T-helper 1 cell (primary cell): Measurements from ENCODE around the gene CREB3L1.

ENCODE experiments used
- DNase-seq, 5 donors: peaks; one replicate each; pipeline ENCODE4 v3.0.0-alpha.2; 2012 to 2020

CREB3L1 gene

DNA sequence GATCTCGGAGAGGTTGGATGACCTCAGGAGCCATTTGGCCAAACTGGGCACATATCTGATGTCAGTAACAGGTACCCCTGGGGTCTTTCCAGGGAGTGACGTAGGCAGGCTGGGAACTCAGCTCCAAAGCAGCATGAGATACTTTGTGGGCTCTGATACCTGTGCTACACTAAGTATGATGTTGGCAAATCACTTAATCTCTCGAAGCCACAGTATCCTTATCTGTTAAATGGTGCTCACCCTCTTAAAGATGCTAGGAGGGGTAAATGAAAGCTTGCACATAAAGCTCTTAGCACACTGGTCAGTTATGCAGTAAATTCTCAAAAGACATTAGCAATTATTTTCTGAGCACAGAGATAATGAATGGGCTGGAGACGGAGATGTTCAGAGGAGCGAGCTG, 52.7 kb downstream of the CREB3L1 start:
- DNase-seq: no peak

DNA sequence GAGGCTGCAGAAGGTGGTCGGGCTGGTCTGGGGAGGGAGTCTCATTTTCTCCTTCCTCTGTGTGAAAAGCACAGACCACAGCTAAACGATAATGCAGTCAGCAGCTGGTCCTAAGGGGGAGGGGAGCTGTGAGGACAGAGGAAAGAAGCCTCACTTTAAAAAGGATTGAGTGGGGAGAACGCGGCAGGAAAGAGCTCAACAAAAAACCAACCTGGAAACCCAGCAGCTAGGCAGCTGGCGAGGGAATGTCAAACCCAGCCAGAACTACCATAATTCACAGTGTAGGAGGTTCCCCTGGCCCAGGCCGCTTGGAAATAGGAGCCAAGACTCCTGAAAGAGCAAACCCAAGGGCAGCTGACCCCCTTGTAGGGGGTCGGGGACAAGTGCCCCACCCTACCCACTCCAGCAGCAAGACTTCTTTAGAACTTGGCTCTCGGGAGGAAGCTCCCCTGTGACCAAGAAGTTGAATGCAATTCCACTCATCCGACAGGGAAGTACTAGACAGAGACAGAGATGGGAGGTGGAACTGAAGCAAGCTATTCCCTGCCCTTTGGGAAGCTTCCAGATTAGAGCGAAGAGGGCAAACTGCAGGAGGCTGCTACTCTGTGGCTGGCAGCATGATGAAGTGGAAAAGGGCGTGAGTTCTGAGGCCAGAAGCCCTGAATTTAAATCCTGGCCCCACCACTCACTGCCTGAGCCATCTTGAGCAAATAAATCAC, 53.3 kb downstream of the CREB3L1 start:
- no peak for DNase-seq

DNA sequence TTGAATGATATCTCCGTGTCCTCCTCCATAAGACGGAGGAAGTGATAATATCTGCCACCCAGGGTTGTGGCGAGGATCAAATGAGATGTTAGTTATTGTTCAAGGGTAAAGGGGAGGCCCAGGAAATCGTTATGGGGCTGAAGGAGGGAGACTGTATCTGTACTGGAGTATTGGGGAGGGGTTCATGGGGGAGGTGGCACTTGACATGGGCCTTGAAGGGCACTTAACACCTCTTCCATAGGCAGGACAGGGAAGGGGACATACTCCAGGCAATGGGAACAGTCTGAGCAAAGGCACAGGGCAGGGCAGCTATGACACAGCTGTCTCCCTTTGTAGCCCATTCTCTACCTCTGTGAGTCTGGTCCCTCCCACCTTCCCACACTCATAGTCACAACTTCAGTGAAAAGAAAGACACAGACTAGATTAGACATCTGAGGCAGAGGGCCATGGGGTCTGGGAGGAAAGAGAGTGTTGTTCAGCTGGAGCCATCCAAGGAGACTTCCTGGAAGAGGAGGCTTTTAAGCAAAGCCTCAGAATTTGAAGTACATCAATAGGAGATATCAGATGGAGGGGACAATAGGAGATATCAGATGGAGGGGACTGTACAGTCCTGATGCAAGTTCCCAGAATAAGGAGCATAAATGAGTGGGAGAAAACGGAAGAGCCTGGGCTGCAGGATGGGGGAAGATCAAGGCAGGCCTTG, 54.0 kb downstream of the CREB3L1 start:
- peak in 3 of 5 donors; percentile 34 to 59 (median 34) for DNase-seq

DNA sequence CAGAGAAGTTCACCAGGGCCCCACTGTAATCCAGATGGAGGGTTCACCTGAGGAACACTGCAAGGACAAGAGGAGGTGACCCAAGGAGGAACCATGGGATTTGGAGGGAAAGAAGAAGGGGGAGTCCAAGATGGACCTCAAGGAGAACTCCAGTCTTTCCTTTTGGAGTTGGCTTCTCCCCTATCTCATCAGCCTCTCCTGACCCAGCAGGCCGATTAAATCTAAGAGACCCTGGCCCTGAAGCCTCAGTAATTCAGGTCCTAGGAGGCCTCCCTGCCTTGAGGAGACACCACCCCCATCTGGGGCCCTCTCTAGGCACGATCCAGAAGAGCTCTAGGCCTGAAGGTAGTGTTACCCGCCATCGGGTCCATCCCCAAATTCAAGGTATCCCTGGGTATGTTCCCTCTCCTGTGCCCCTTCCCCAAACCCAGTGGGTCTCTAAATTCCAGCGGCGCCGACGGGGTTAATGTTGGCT, 54.7 kb downstream of the CREB3L1 start:
- no peak for DNase-seq

DNA sequence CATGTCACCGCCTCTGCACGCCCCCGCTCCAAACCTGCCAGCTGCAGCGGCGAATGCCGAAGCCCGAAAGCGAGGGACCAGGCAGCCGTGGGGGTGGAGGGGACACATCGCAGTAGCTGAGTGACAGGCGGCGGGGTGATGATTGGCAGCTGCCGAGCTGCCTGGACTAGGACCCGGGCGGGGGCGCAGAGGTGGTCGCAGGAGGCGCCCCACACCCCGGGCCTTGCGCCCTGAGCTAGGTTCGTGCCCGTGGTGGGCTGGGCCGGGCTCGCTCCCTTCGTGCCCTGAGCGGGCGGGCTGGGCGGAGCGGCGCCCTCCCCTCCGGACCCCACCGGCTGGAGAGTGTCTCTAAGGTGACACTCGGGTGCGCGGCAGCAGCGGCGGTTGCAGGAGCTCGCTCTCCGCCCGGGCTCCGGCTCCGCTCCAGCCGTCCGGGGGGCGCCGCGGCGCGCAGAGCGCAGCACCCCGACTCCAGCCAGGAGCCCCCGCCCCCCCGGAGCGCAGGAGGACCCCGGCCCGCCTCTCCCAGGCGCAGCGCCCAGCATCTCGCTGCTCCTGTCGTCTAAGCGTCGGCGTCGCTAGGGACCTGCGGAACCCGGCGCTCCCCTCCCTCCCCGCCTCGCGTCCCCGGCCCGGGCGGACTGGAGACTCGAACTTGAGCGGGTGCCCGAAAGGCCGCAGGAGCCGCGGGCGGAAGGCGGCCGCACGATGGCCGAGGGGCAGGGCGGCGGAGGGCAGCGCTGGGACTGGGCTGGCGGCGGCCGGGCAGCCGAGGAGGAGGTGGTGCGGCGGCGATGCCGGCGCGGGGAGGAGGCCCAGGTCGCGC, 55.3 kb downstream of the CREB3L1 start:
- peak in 1 of 5 donors; percentile 24 for DNase-seq

DNA sequence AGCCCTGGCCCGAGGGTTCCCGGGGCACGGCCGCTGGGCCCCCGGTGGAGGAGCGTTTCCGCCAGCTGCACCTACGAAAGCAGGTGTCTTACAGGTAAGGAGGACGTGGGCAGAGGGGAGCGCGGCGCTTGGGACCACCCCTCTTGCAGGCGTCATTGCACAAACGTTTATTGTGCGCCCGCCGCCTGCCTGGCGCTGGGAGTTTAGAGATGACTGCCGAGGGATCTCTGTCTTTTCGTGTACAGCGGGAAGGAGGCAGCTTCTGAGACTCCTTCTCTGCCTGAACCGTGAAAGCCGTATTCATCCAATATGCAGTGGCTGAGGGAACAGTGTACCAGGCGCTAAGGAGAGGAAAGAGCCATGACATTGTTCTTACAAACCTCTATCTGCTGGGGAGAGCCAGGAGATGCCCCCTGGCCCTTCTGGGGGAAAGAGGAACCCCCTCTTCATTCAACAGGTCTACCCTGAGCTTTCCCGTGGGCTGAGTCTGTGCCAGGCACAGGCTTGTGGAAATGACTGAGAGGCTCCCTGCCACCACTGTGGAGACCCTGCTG, 56.0 kb downstream of the CREB3L1 start:
- peak in 1 of 5 donors; percentile 15 for DNase-seq

DNA sequence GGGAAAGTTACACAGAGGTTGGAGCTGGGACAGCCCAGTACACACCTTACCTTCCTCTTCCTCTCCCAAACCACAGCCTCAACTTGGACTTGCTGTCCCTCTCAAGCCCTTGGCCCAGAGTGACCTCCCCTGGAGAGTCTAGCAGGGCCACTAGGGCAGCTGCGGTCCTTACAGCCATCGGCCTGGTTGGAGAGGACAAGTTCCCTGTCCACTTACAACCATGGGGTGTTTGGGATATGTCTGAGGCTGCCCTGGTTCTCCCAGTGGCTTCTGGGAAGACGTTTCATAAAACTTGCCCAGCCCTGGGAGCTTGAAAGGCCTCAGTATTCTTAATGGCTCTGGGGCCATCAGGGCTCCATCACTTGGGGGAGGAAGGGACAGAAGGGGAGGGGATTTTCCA, 56.7 kb downstream of the CREB3L1 start:
- no peak for DNase-seq

DNA sequence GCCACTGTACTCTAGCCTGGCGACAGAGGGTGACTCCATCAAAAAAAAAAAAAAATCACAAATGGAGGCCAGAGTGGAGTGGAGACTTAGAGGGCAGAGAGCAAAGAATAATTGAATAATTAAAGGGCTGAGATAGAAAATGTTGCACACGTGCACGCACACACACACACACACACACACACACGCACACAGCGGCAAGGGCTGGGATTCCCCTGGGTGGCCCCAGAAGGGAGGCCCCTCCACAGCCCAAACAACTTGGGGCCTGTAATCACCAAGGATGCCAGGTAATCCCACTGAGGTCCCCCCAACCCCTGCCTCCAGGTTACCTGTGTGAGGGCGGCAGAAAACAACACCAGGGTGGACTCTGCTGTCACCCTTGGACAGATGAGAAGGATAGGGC, 57.8 kb downstream of the CREB3L1 start:
- DNase-seq: no peak

DNA sequence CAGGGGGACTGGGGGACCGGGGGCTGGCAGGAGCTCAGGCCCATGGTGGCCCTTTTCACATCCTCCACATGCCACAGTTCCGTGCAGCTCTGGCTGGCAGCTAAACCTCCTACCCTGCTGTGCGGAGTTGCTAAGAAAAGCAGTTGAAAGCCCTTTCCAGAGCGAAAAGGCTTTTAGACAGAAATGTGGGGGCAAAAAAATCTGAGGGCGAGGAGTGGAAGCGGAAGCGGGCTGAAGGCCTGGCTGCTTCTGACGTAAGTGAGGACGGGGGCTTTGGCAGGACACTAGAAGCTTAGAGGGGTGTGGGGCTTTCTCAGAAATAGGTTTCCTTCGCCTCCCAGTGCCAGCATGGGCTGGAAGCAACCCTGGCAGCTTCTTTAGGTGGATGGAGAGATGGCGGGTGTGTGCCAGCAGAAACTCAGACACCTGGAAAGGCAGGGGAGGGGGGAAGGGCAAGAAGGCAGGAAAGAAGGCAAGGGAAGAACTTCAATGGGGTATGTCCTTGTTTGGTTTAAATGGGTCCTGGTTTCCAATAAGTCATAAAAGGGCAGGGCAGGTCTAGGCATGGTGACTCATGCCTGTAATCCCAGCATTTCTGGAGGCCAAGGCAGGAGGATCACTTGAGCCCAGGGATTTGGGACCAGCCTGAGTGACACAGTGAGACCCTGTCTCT, 58.6 kb downstream of the CREB3L1 start:
- DNase-seq: no peak

DNA sequence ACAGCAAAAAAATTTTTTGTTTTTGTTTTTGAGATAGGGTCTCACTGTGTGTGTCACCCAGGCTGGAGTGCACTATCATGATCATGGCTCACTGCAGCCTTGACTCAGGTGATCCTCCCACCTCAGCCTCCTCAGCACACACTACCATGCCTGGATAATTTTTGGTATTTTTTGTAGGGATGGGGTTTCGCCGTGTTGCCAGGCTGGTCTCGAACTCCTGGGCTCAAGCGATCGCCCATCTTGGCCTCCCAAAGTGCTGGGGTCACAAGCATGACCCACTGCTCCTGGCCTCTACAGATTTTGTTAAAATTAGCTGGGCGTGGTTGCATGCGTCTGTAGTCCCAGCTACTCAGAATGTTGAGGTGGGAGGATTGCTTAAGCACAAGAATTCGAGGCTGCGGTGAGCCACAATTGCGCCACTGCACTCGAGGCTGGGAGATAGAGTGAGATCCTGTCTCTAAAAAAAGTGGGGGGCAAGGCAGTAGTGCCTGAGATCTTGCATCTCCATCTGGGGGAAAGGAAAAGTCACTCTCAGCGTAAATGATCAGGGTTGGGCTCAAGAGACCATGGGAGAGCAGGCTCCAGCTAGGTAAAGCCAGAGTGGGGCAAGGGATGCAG, 59.2 kb downstream of the CREB3L1 start:
- no peak for DNase-seq

DNA sequence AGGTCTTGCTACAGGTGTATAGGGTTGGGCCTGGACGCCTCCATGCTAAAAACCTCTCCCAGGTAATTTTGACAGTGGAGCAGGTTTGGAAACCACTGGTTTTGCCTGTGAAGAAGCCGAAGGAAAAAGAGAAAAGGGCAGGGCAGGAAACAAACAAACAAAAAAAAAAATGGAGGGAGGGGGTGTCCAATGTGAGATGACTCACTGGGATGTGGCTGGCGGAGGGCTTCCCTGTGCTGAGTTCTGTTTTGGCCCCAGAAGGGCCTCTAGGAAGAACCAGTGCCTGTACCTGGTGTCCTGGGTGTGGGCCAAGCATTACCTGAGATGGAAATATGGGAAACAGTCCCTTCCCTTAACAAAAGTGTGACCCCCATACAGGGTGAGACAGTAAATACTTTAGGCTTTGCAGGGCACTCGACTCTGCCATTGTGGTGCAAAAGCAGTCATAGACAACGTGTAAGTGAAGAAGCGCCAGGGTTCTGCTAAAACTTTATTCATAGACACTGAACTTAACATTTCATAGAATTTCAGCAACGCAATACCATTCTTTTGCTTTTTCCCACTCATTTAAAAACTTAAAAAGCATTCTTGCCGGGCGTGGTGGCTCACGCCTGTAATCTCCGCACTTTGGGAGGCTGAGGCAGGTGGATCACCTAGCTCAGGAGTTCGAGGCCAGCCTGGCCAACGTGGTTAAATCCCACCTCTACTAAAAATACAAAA, 60.3 kb downstream of the CREB3L1 start:
- DNase-seq: no peak

DNA sequence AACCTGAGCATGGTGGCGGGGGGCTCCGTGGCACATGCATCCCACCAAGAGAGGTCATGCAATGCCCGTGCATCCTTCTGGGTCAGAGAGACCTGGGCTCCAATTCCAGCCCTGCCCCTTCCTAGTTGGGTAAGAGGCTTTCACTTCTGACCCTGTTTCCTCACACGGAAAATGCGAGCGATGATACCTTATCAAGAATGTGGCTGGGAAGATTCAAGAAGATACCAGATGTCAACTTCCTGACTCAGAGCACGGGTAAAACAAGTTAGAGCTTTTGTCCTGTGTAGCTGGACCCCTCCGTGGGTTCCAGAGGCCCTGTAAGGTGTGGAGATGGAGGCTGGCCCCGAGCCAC, 61.1 kb downstream of the CREB3L1 start:
- DNase-seq: no peak

DNA sequence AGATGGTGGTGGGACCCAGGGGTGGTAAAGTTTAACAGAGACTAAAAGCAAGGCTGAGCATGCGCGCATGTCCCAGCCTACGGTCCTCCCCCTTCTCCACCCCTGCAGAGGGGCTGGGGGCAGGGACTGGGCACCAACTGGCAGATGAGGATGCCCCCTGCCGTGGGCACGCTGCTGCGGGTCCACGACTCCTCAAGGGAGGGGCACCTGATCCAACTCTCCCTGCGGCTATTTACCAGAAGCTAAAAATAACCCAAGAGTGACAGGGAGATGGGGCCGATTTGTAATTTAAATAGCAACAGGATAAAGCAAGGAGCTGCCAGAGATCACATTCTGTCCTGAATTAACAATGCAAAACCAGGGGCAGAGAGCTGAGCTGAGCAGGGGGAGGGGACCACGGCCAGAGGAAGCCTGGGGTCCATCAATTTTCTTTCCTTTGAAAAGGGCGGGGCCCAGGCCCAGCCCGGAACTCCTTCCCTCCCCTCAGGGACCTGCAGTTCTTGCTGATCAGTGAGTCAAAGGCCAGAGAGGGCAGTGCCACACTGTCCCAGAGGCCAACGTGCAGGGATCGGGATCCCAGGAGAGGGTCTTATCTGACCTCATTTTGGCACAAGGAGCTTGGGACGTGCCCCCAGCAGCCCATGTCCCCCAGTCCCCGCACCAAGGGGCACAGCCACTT, 61.7 kb downstream of the CREB3L1 start:
- DNase-seq: no peak

DNA sequence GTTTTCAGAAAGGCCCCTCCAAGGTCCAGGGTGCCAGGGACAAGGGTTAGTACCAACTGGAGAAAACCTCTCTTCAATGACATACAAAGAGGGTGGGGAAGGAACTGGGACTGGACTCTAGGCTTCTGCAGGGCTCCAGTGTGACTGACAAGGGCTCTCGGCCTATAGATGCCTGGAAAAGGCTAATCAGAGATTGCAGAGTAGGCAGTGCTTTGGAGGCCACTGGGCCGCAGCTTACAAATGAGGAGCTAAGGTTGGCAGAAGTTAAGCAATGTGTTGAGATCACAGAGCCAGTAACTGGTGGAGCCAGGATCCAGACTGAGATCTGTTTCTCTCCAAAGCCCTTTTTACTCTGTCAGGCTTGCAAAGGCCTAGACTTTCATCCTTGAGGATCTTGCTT, 62.4 kb downstream of the CREB3L1 start:
- DNase-seq: no peak

DNA sequence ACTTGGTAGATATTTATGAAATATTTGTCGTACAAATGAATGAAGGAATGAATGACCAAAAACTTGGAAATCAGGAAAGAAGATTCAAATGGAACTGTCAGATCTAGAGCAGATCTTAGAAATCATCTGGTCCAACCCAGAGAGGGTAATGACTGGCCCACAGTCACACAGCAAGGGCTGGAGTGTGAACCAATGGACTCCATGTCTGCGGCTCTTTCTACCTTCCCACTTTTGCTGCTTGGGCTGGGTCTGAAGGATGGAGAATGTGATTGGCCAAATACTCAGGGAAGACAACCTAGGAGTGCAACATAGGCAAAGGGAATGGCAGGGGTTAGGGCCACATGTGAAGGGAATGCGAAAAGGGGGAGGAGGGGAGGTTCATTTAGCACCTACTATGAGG, 64.0 kb downstream of the CREB3L1 start:
- DNase-seq: no peak

DNA sequence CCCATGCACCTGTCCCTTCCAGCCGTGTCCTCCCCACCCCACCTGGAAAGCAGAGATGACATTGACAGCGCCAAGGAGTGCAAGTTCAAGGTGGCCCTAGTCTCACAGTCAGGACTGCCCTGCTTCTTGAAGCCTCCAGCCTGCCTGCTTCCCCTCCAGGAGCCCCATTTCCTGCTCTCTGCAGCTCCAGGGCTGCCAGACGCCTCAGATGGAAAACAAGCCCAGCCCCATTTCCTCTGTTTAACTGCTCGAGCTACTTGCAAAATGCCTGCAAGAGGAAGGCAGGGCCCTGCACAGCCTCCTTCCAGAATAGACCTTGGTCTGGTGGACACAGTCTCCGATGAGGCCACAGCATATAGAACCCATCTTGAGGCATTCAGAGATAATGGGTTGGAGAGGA, 64.8 kb downstream of the CREB3L1 start:
- DNase-seq: peak in 1 of 5 donors; percentile 47

DNA sequence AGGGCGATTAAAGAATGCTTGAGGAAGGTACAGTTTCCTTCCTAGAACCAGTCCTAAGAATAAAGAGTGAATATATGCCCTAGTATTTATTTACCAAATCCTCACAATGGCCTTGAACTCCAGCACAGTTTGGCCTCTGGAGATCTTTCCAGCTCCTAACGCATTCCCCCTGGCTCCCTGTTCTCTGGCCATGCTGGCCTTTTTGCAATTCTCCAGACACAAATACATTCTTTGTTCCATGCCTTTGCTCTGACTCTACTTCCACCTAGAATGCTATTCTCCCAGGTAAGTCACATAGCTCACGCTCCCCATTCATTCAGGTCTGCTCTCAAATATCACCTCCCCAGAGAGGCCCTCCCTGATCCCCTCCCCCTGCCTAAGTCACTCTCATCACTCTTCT, 66.1 kb downstream of the CREB3L1 start:
- no peak for DNase-seq

DNA sequence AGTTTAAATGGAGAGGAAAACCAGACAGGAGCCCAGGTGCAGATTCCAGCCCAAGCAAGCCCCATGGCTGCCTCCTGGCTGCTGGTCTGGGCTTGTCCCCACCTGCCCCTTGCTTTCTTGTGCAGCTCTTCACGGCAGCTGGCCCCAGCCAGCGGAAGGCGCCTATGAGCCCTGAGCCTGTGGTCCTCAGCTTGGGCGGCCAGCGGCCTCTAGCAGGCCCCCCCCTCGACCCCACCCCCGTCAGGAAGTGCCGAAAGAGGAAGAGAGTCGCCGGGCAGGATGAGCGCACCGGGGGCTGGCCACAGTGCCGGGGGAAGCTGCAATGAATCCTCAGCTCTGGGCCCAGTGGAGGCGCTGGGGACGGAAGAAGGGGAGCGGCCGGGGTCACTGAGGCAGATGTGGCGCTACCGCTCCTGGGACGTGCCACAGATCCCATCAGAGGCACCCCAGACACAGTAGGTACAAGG, 67.7 kb downstream of the CREB3L1 start:
- no peak for DNase-seq

DNA sequence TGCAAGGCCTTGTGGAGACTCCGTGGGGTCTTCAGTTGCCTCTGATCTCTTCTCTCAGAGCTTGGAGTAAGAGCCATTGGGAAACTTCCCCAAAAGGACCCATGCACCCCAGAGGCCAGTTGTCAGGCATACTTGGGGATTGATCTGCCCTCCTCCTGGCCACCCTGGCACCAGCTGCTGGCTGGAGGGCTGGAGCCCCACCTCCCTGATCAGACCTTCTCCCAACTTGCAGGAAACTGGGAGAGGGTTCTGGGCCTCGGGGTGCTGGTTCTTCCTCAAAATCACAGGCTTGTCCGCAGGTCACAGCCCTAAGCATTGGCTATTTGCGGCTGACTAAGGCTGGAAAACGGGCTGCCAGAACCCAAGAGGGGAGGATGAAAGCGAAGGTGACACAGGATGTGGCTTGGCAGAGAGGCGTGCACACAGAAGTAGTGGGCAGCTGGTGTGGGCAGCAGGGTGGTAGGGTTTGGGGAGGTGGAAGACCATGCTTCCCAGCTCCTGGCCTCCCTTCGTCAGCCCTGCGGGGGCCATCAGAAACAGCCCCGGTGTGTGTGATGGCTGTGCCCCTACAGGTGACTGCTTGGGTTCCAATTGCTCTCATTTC, 68.5 kb downstream of the CREB3L1 start:
- DNase-seq: peak in 1 of 5 donors; percentile 53
